HepG2 (cell line): ENCODE data around the gene CD72. TPM values are rescaled to one million over a fixed set of nuclear protein-coding genes. Genes with fewer than 3 reads are reported as not detected.

Experiments
- CCDC6 ChIP-seq: sonication (generic); formaldehyde crosslinking; IDR thresholded peaks from 2 replicates; pipeline ENCODE4 v1.8.1; 2022; ENCODE audit warnings: mild to moderate bottlenecking, missing genetic modification reagents, moderate library complexity
- CENPX ChIP-seq: sonication (generic); formaldehyde crosslinking; IDR thresholded peaks from 2 replicates; pipeline ENCODE4 v1.9.0; 2021; ENCODE audit warnings: mild to moderate bottlenecking, missing genetic modification reagents, moderate library complexity
- GABPA ChIP-seq, 2 experiments: IDR thresholded peaks; 2 replicates each; pipeline ENCODE4 v1.6.1; 2011 to 2016; ENCODE audit warnings: low read depth in 2 of 2, low read length in 1 of 2, missing biosample characterization in 1 of 2, missing genetic modification characterization in 1 of 2
- GPN1 ChIP-seq: sonication (generic); formaldehyde crosslinking; IDR thresholded peaks from 2 replicates; pipeline ENCODE4 v1.5.1; 2020; ENCODE audit warnings: missing genetic modification reagents, borderline replicate concordance
- HMGA1 ChIP-seq: sonication (generic); formaldehyde crosslinking; conservative IDR thresholded peaks from 2 replicates; pipeline ENCODE4 v1.4.0; 2020; ENCODE audit warnings: missing genetic modification reagents
- HNRNPK ChIP-seq: fragments of 200-400 bp; formaldehyde crosslinking; IDR thresholded peaks from 2 replicates; pipeline ENCODE4 v1.6.1; 2018; ENCODE audit warnings: low read length, low read depth, moderate library complexity, mild to moderate bottlenecking; ENCODE audit not compliant: poor library complexity, severe bottlenecking
- JARID2 ChIP-seq: sonication (generic); formaldehyde crosslinking; IDR thresholded peaks from 2 replicates; pipeline ENCODE4 v1.8.1; 2023; ENCODE audit warnings: missing genetic modification reagents, inconsistent platforms; ENCODE audit not compliant: insufficient replicate concordance
- MZF1 ChIP-seq: sonication (generic); formaldehyde crosslinking; IDR thresholded peaks from 2 replicates; pipeline ENCODE4 v1.8.1; 2023; ENCODE audit warnings: mild to moderate bottlenecking, missing genetic modification reagents, borderline replicate concordance
- NFE2 ChIP-seq: sonication (generic); formaldehyde crosslinking; IDR thresholded peaks from 2 replicates; pipeline ENCODE4 v1.4.0; 2020; ENCODE audit warnings: missing genetic modification reagents
- NKX3-1 ChIP-seq: sonication (generic); formaldehyde crosslinking; IDR thresholded peaks from 2 replicates; pipeline ENCODE4 v1.5.0; 2020; ENCODE audit warnings: missing genetic modification reagents
- REPIN1 ChIP-seq: sonication (generic); formaldehyde crosslinking; IDR thresholded peaks from 2 replicates; pipeline ENCODE4 v1.8.0; 2022; ENCODE audit warnings: missing genetic modification reagents, low read depth, mild to moderate bottlenecking, borderline replicate concordance
- ZNF17 ChIP-seq: sonication (generic); formaldehyde crosslinking; IDR thresholded peaks from 2 replicates; pipeline ENCODE4 v1.5.0; 2020; ENCODE audit warnings: mild to moderate bottlenecking, missing genetic modification reagents
- ZNF205 ChIP-seq: IDR thresholded peaks from 2 replicates; pipeline ENCODE4 v1.6.1; 2018; ENCODE audit warnings: missing biosample characterization, missing genetic modification reagents
- ZNF230 ChIP-seq: sonication (generic); formaldehyde crosslinking; IDR thresholded peaks from 2 replicates; pipeline ENCODE4 v1.4.0; 2020; ENCODE audit warnings: mild to moderate bottlenecking, missing genetic modification reagents
- polyA plus RNA-seq, 8 experiments: library from polyadenylated mRNA; depleted of rRNA in 3 of 8; stranded (reverse) in 7 of 8; unstranded in 1 of 8; fragments of >200 nt; fragmentation: Illumina TruSeq in 4 of 8; extraction: Trizol in 4 of 8; gene quantifications; 2 replicates each; pipeline versions ENCODE4 v1.2.1 to v1.2.3, GENCODE V29; 2011 to 2016; ENCODE audit warnings: low read depth in 4 of 8, missing spikeins in 1 of 8, mixed read lengths in 1 of 8; ENCODE audit not compliant: insufficient read depth in 1 of 8
- total RNA-seq, 5 experiments: library from RNA; depleted of rRNA; stranded (reverse); fragments of >200 nt; fragmentation: Illumina TruSeq; extraction: Trizol; gene quantifications; 2 replicates each; pipeline ENCODE4 v1.2.3, GENCODE V29; 2016; ENCODE audit warnings: low read depth in 1 of 5
- TF ChIP-seq, protein P1 (sequence below): sonication (generic); formaldehyde crosslinking; IDR thresholded peaks from 2 replicates; pipeline ENCODE4 v1.5.0; 2020; ENCODE audit warnings: missing genetic modification reagents
- TF ChIP-seq, protein P2 (sequence below): sonication (generic); formaldehyde crosslinking; IDR thresholded peaks from 2 replicates; pipeline ENCODE4 v1.8.0; 2023; ENCODE audit warnings: mild to moderate bottlenecking, missing genetic modification reagents
- TF ChIP-seq, protein P3 (sequence below): sonication (generic); formaldehyde crosslinking; IDR thresholded peaks from 2 replicates; pipeline ENCODE4 v1.9.0; 2021; ENCODE audit warnings: missing genetic modification reagents, borderline replicate concordance
- TF ChIP-seq, protein P4 (sequence below), 2 experiments: sonication (generic) in 1 of 2; formaldehyde crosslinking in 1 of 2; IDR thresholded peaks; 2 replicates each; pipeline versions ENCODE4 v1.4.0 to v1.6.1; 2016 to 2020; ENCODE audit warnings: borderline replicate concordance in 1 of 2, low read depth in 1 of 2, mild to moderate bottlenecking in 1 of 2, missing genetic modification reagents in 1 of 2
- TF ChIP-seq, protein P5 (sequence below), 2 experiments: fragments of 450-650 bp in 1 of 2; sonication (generic) in 1 of 2; formaldehyde crosslinking; IDR thresholded peaks; 2 replicates each; pipeline versions ENCODE4 v1.5.0 to v1.8.0; 2020 to 2022; ENCODE audit warnings: mild to moderate bottlenecking in 1 of 2, missing genetic modification reagents in 1 of 2

The CD72 gene
- total and polyA plus RNA-seq, 2 of the 13 experiments (the other 11 are each of a cell fraction or from before 2014, with no cell fraction given) = 0.18 to 1.1 TPM

DNA sequence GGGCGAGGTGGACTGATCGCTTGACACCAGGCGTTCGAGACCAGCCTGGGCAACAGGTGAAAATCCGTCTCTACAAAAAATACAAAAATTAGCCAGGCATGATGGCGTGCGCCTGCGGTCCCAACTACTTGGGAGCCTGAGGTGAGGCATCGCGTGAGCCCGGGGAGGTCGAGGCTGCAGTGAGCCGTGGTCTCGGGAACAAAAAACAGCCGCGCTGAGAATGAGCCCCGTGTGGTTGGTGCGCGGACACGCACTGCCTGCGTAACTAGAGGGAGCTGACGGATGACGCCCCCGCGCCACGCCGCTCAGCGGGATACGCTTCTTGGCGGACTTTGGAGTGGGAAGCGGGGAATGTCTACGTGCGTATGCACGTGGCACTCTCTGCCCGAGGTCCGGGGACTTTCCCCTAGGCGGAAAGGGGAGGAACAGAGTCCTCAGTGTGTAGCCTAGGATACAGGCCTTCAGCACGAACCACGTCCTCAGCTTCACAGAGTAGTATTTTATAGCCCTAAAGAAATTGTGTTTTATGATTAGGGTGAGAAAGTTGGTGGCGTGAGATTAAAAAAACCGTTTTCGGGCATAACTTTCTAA is 39.4 kb upstream of the CD72 start, which contains the start of gene RMRP (continued):
- TF ChIP-seq, protein P1, sequence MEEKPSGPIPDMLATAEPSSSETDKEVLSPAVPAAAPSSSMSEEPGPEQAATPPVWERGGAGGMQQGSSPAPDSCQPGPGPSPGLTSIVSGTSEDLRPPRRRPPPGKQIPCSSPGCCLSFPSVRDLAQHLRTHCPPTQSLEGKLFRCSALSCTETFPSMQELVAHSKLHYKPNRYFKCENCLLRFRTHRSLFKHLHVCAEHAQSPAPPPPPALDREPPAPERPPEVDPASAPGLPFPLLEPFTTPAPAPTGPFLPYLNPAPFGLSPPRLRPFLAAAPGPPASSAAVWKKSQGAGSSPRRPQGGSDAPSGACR (CRISPR knock-in tag) = peak; percentile 88; the same call in 1 of the 2 replicates
- no peak for TF ChIP-seq GABPA (IDR thresholded peaks at IDR 0.05; ENCODE audit: low read depth, low read length)
- peak; percentile 78 for TF ChIP-seq GABPA (CRISPR knock-in tag; IDR thresholded peaks at IDR 0.05; ENCODE audit: low read depth)
- TF ChIP-seq ZNF230 (CRISPR knock-in tag) = peak; percentile 88
- peak; percentile 98 for TF ChIP-seq NKX3-1
- no peak for TF ChIP-seq NFE2 (CRISPR knock-in tag)
- peak; percentile 85 for TF ChIP-seq CCDC6 (CRISPR knock-in tag)
- peak; percentile 99 for TF ChIP-seq REPIN1 (CRISPR knock-in tag)
- no peak for TF ChIP-seq HMGA1
- TF ChIP-seq, protein P2, sequence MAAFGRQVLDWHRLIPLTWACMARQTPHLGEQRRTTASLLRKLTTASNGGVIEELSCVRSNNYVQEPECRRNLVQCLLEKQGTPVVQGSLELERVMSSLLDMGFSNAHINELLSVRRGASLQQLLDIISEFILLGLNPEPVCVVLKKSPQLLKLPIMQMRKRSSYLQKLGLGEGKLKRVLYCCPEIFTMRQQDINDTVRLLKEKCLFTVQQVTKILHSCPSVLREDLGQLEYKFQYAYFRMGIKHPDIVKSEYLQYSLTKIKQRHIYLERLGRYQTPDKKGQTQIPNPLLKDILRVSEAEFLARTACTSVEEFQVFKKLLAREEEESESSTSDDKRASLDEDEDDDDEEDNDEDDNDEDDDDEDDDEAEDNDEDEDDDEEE (CRISPR knock-in tag) = peak; percentile 93; the same call in 1 of the 2 replicates
- TF ChIP-seq ZNF17 (CRISPR knock-in tag) = no peak
- TF ChIP-seq, protein P3, sequence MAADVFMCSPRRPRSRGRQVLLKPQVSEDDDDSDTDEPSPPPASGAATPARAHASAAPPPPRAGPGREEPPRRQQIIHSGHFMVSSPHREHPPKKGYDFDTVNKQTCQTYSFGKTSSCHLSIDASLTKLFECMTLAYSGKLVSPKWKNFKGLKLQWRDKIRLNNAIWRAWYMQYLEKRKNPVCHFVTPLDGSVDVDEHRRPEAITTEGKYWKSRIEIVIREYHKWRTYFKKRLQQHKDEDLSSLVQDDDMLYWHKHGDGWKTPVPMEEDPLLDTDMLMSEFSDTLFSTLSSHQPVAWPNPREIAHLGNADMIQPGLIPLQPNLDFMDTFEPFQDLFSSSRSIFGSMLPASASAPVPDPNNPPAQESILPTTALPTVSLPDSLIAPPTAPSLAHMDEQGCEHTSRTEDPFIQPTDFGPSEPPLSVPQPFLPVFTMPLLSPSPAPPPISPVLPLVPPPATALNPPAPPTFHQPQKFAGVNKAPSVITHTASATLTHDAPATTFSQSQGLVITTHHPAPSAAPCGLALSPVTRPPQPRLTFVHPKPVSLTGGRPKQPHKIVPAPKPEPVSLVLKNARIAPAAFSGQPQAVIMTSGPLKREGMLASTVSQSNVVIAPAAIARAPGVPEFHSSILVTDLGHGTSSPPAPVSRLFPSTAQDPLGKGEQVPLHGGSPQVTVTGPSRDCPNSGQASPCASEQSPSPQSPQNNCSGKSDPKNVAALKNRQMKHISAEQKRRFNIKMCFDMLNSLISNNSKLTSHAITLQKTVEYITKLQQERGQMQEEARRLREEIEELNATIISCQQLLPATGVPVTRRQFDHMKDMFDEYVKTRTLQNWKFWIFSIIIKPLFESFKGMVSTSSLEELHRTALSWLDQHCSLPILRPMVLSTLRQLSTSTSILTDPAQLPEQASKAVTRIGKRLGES (CRISPR knock-in tag) = peak; percentile 94
- TF ChIP-seq JARID2 = peak; percentile 81
- TF ChIP-seq CENPX (CRISPR knock-in tag) = no peak
- no peak for TF ChIP-seq HNRNPK
- TF ChIP-seq, protein P4, sequence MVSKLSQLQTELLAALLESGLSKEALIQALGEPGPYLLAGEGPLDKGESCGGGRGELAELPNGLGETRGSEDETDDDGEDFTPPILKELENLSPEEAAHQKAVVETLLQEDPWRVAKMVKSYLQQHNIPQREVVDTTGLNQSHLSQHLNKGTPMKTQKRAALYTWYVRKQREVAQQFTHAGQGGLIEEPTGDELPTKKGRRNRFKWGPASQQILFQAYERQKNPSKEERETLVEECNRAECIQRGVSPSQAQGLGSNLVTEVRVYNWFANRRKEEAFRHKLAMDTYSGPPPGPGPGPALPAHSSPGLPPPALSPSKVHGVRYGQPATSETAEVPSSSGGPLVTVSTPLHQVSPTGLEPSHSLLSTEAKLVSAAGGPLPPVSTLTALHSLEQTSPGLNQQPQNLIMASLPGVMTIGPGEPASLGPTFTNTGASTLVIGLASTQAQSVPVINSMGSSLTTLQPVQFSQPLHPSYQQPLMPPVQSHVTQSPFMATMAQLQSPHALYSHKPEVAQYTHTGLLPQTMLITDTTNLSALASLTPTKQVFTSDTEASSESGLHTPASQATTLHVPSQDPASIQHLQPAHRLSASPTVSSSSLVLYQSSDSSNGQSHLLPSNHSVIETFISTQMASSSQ (IDR thresholded peaks at IDR 0.05; ENCODE audit: low read depth) = peak; percentile 65
- TF ChIP-seq, protein P4 (CRISPR knock-in tag; IDR thresholded peaks at IDR 0.05; ENCODE audit: borderline replicate concordance) = peak; percentile 78
- no peak for TF ChIP-seq MZF1 (CRISPR knock-in tag)
- TF ChIP-seq, protein P5, sequence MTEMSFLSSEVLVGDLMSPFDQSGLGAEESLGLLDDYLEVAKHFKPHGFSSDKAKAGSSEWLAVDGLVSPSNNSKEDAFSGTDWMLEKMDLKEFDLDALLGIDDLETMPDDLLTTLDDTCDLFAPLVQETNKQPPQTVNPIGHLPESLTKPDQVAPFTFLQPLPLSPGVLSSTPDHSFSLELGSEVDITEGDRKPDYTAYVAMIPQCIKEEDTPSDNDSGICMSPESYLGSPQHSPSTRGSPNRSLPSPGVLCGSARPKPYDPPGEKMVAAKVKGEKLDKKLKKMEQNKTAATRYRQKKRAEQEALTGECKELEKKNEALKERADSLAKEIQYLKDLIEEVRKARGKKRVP (CRISPR knock-in tag; IDR thresholded peaks at IDR 0.05) = peak in 1 of 2 experiments; percentile 90; a peak in 2 of 4 replicates
- peak; percentile 96 for TF ChIP-seq ZNF205
- TF ChIP-seq GPN1 (CRISPR knock-in tag) = no peak; the same call in 1 of the 2 replicates
